ENCODE results near the gene ARID5B.

DNA sequence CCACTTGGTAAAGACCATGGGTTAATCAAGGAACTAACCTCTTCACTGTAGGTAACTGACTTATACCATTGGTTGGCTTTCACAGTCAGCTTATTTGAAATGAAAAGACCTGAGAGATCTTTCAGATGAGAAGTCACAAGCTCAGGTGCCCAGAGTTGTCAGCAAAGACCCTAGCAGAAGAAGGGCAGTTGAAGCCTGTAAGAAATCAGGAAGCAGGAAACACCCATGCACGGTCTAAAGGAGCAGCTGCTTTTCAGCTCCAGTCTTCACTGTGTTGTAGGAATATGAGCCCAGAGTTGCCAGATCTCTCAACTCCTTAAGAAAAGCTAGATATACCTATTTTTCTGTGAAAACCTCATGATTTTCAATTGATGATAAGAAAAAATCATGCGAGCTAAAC lies 130.0 kb downstream of the ARID5B start:
- no peak for TF ChIP-seq ESRRA (CRISPR knock-in tag; IDR thresholded peaks at IDR 0.05; ENCODE audit: borderline replicate concordance)
- TF ChIP-seq, protein P1, sequence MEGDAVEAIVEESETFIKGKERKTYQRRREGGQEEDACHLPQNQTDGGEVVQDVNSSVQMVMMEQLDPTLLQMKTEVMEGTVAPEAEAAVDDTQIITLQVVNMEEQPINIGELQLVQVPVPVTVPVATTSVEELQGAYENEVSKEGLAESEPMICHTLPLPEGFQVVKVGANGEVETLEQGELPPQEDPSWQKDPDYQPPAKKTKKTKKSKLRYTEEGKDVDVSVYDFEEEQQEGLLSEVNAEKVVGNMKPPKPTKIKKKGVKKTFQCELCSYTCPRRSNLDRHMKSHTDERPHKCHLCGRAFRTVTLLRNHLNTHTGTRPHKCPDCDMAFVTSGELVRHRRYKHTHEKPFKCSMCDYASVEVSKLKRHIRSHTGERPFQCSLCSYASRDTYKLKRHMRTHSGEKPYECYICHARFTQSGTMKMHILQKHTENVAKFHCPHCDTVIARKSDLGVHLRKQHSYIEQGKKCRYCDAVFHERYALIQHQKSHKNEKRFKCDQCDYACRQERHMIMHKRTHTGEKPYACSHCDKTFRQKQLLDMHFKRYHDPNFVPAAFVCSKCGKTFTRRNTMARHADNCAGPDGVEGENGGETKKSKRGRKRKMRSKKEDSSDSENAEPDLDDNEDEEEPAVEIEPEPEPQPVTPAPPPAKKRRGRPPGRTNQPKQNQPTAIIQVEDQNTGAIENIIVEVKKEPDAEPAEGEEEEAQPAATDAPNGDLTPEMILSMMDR (IDR thresholded peaks at IDR 0.05): no peak
- TF ChIP-seq, protein P2, sequence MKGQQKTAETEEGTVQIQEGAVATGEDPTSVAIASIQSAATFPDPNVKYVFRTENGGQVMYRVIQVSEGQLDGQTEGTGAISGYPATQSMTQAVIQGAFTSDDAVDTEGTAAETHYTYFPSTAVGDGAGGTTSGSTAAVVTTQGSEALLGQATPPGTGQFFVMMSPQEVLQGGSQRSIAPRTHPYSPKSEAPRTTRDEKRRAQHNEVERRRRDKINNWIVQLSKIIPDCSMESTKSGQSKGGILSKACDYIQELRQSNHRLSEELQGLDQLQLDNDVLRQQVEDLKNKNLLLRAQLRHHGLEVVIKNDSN (CRISPR knock-in tag; IDR thresholded peaks at IDR 0.05): no peak
- TF ChIP-seq, protein P3, sequence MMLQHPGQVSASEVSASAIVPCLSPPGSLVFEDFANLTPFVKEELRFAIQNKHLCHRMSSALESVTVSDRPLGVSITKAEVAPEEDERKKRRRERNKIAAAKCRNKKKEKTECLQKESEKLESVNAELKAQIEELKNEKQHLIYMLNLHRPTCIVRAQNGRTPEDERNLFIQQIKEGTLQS (CRISPR knock-in tag; conservative IDR thresholded peaks at IDR 0.05): no peak
- TF ChIP-seq, protein P4, sequence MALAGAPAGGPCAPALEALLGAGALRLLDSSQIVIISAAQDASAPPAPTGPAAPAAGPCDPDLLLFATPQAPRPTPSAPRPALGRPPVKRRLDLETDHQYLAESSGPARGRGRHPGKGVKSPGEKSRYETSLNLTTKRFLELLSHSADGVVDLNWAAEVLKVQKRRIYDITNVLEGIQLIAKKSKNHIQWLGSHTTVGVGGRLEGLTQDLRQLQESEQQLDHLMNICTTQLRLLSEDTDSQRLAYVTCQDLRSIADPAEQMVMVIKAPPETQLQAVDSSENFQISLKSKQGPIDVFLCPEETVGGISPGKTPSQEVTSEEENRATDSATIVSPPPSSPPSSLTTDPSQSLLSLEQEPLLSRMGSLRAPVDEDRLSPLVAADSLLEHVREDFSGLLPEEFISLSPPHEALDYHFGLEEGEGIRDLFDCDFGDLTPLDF (CRISPR knock-in tag; IDR thresholded peaks at IDR 0.05): no peak
- TF ChIP-seq, protein P5, sequence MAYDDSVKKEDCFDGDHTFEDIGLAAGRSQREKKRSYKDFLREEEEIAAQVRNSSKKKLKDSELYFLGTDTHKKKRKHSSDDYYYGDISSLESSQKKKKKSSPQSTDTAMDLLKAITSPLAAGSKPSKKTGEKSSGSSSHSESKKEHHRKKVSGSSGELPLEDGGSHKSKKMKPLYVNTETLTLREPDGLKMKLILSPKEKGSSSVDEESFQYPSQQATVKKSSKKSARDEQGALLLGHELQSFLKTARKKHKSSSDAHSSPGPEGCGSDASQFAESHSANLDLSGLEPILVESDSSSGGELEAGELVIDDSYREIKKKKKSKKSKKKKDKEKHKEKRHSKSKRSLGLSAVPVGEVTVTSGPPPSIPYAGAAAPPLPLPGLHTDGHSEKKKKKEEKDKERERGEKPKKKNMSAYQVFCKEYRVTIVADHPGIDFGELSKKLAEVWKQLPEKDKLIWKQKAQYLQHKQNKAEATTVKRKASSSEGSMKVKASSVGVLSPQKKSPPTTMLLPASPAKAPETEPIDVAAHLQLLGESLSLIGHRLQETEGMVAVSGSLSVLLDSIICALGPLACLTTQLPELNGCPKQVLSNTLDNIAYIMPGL (CRISPR knock-in tag; IDR thresholded peaks at IDR 0.05): no peak
- TF ChIP-seq, protein P6, sequence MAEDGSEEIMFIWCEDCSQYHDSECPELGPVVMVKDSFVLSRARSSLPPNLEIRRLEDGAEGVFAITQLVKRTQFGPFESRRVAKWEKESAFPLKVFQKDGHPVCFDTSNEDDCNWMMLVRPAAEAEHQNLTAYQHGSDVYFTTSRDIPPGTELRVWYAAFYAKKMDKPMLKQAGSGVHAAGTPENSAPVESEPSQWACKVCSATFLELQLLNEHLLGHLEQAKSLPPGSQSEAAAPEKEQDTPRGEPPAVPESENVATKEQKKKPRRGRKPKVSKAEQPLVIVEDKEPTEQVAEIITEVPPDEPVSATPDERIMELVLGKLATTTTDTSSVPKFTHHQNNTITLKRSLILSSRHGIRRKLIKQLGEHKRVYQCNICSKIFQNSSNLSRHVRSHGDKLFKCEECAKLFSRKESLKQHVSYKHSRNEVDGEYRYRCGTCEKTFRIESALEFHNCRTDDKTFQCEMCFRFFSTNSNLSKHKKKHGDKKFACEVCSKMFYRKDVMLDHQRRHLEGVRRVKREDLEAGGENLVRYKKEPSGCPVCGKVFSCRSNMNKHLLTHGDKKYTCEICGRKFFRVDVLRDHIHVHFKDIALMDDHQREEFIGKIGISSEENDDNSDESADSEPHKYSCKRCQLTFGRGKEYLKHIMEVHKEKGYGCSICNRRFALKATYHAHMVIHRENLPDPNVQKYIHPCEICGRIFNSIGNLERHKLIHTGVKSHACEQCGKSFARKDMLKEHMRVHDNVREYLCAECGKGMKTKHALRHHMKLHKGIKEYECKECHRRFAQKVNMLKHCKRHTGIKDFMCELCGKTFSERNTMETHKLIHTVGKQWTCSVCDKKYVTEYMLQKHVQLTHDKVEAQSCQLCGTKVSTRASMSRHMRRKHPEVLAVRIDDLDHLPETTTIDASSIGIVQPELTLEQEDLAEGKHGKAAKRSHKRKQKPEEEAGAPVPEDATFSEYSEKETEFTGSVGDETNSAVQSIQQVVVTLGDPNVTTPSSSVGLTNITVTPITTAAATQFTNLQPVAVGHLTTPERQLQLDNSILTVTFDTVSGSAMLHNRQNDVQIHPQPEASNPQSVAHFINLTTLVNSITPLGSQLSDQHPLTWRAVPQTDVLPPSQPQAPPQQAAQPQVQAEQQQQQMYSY (CRISPR knock-in tag; IDR thresholded peaks at IDR 0.05): no peak
- TF ChIP-seq, protein P7, sequence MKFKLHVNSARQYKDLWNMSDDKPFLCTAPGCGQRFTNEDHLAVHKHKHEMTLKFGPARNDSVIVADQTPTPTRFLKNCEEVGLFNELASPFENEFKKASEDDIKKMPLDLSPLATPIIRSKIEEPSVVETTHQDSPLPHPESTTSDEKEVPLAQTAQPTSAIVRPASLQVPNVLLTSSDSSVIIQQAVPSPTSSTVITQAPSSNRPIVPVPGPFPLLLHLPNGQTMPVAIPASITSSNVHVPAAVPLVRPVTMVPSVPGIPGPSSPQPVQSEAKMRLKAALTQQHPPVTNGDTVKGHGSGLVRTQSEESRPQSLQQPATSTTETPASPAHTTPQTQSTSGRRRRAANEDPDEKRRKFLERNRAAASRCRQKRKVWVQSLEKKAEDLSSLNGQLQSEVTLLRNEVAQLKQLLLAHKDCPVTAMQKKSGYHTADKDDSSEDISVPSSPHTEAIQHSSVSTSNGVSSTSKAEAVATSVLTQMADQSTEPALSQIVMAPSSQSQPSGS (CRISPR knock-in tag; IDR thresholded peaks at IDR 0.05; ENCODE audit: borderline replicate concordance, low read depth): no peak
- no peak for TF ChIP-seq JUN (CRISPR knock-in tag; IDR thresholded peaks at IDR 0.05)
- no peak for TF ChIP-seq TCF7 (CRISPR knock-in tag; IDR thresholded peaks at IDR 0.05; ENCODE audit: low read depth)
- TF ChIP-seq, protein P8, sequence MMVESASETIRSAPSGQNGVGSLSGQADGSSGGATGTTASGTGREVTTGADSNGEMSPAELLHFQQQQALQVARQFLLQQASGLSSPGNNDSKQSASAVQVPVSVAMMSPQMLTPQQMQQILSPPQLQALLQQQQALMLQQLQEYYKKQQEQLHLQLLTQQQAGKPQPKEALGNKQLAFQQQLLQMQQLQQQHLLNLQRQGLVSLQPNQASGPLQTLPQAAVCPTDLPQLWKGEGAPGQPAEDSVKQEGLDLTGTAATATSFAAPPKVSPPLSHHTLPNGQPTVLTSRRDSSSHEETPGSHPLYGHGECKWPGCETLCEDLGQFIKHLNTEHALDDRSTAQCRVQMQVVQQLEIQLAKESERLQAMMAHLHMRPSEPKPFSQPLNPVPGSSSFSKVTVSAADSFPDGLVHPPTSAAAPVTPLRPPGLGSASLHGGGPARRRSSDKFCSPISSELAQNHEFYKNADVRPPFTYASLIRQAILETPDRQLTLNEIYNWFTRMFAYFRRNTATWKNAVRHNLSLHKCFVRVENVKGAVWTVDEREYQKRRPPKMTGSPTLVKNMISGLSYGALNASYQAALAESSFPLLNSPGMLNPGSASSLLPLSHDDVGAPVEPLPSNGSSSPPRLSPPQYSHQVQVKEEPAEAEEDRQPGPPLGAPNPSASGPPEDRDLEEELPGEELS (CRISPR knock-in tag; IDR thresholded peaks at IDR 0.05): no peak

Measured in WTC11 (cell line).